C4-2B (cell line): ENCODE results near the gene TPP1.

Source experiments
- H3K27ac ChIP-seq: fragments of 450-650 bp; 2 replicates; pipeline ENCODE4 v1.5.1; 2017
- CTCF ChIP-seq: fragments of 450-650 bp; conservative IDR thresholded peaks from 2 replicates; pipeline ENCODE4 v1.5.1; 2017; ENCODE audit warnings: mild to moderate bottlenecking
- ZFX ChIP-seq: fragments of 450-650 bp; IDR thresholded peaks from 2 replicates; pipeline ENCODE4 v1.6.1; 2017

The TPP1 gene

GRCh38 chr11:6569706-6570105 lies 49.5 kb downstream of the TPP1 start:
- no peak for TF ChIP-seq ZFX
- no peak for TF ChIP-seq CTCF
- peak overlapping the region; percentile 93 for H3K27ac ChIP-seq

DNA sequence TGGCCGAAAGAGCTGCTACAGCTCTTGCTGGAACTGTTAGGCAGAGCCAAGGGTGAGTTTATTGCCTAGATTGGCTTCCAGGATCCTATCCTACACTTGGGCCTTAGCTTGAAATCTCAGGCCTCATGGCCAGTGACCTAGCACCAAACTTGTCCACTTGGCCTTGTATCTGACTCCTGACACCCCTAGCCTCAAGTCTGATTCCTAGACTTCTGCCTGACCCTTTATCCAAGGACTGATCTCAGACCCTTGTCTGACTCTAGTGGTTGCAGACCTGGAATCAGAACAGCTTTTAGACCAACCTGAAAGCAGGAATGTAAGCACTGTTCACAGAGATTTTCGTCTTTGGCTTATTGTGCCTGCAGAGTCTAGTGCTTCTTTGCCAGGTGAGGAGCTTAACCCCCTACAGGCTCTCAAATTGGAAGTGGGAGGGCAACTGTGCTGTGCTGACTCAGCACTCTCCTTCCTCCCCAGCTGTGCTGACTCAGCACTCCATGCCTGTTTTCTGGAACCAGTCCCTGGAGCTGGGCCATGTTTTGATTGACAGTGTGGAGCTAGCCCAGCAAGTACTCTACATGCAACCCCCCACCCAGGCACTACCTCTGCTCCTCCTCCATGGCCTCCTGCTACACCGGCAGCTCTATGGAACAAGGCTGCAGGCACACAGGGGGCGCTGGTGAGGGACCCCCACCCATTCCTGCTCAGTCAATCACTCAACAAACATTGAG lies 50.9 kb downstream of the TPP1 start:
- H3K27ac ChIP-seq = peak overlapping the region; percentile 93
- TF ChIP-seq ZFX = no peak
- peak; percentile 47; the same call in 1 of the 2 replicates for TF ChIP-seq CTCF

GRCh38 chr11:6567371-6567745 lies 51.9 kb downstream of the TPP1 start:
- peak overlapping the region; percentile 93 for H3K27ac ChIP-seq
- TF ChIP-seq ZFX (peak; percentile 40; the same call in 1 of the 2 replicates), CTCF (no peak)

DNA sequence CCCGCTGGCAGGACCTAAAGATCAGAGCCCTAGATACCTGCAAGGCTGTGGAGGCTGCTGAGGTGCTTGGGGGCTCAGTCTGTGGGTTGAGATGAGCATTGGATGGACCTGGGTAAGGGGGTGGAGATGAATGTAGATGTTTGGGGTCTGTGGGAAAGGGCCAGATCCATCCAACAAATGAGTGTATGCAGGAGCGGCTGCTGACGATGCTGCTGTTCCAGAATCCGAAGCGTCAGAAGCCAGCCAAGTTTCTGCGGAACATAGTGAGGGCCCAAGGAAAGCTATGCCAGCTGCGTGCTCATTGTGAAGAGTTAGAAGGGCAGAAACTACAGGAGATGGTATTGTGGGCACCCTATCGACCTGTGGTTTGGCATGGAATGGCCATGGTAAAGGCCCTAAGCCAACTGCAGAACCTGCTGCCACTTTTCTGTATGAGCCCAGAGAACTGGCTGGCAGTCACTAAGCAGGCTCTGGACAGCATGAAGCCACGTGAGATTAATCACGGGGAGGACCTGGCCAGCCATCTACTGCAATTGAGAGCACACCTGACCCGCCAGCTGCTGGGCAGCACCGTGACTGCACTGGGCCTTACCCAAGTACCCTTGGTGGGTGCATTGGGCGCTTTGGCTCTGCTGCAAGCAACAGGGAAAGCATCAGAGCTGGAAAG lies 52.4 kb downstream of the TPP1 start:
- TF ChIP-seq ZFX (no peak), CTCF (no peak)
- H3K27ac ChIP-seq = peak overlapping the region; percentile 93

DNA sequence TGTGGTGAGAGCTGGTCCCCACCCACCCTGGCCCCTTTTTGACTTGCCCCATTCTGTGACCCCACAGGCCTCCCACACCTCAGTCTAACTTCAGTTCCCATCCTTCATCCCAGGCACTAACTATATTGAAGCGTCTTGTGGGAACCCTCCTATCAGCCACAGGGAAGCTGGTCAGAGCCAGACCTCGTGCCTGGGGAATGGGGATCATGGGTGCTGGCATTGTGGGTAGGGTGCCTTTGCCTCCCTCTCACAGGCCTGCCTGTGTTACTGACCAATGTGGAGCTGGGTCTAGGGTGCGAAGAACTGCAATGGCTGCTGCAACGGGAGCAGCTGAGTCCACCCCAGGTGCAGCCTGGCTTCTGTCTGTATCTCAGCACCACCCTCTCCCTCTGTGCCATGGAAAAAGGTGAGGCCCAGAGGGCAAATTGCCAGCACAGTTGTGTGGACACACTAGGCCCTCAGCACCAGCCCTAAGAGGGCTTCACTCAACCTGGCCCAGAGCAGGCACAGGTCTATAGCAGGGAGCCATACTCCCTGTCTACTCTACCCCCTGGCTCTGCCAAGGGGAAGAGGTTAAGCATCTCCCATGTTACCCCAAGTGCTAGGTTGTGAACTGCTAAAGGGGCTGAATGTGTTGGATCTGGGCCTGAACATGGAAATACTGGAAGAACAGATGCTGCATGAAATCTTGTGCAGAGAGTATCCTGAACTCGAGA lies 53.1 kb downstream of the TPP1 start:
- H3K27ac ChIP-seq = peak overlapping the region; percentile 93
- no peak for TF ChIP-seq CTCF
- no peak for TF ChIP-seq ZFX

DNA sequence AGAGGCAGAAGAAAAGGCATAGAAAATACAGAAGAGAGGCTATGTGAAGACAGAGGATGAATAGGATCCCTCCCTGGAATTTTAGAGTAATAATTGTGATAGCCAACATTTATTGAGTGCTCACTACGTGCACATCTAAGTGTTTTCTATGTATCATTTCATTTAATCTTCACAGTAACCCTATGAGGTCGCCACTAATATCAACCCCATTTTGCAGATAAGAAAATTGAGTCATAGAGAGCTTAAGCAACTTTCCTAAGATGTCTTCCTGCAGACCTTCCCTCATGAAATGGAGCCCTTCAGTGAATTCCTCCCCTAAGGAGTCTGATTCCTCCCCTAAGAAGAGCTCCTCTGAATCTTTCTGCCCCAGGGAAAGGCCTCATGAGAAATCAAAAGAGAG lies 53.9 kb downstream of the TPP1 start:
- no peak for TF ChIP-seq ZFX
- TF ChIP-seq CTCF = no peak
- no peak overlapping the region for H3K27ac ChIP-seq

GRCh38 chr11:6563667-6564066 lies 55.6 kb downstream of the TPP1 start:
- no peak overlapping the region for H3K27ac ChIP-seq
- no peak for TF ChIP-seq CTCF
- no peak for TF ChIP-seq ZFX
